Subcutaneous adipose tissue (tissue), 4 donors: ENCODE data around the gene CENPV. TPM values are rescaled to one million over a fixed set of nuclear protein-coding genes. Genes with fewer than 3 reads are reported as not detected.

Experiments used
- total RNA-seq, 4 donors: library from RNA; depleted of rRNA; stranded (reverse); fragments of >200 nt; gene quantifications; one replicate each; pipeline ENCODE4 v1.1.0, GENCODE V29; 2016
- TF ChIP-seq, protein P1 (sequence below): fragments of 450-650 bp; IDR thresholded peaks from one replicate; pipeline ENCODE4 v1.5.1; 2016; ENCODE audit warnings: low read depth, mild to moderate bottlenecking, control low read depth, antibody characterized with exemption, moderate library complexity

CENPV gene
- total RNA-seq, 4 donors from 2014 or later, result 1.8 to 14.7 (median 9.3) TPM

GRCh38 chr17:16339402-16339801 is 13.9 kb downstream of the CENPV start:
- TF ChIP-seq, protein P1, sequence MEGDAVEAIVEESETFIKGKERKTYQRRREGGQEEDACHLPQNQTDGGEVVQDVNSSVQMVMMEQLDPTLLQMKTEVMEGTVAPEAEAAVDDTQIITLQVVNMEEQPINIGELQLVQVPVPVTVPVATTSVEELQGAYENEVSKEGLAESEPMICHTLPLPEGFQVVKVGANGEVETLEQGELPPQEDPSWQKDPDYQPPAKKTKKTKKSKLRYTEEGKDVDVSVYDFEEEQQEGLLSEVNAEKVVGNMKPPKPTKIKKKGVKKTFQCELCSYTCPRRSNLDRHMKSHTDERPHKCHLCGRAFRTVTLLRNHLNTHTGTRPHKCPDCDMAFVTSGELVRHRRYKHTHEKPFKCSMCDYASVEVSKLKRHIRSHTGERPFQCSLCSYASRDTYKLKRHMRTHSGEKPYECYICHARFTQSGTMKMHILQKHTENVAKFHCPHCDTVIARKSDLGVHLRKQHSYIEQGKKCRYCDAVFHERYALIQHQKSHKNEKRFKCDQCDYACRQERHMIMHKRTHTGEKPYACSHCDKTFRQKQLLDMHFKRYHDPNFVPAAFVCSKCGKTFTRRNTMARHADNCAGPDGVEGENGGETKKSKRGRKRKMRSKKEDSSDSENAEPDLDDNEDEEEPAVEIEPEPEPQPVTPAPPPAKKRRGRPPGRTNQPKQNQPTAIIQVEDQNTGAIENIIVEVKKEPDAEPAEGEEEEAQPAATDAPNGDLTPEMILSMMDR, result no peak

DNA sequence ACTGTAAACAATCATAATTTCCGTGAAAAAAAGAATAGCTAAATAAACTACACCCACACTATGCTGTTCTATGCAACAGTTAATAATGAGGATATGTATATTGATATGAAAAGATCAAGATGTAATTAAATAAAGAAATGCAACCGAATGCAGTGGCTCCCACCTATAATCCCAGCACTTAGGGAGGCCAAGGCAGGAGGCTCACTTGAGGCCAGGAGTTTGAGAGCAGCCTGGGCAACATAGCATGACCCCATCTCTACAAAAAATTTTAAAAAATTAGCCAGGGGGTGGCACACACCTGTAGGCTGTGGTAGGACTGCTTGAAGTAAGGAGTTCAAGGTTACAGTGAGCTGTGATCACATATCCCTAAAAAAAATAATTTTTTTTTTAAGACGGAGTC is 14.9 kb downstream of the CENPV start:
- TF ChIP-seq, protein P1, result no peak

- TF ChIP-seq, protein P1, result no peak
These were observed 23.6 kb downstream of the CENPV start for GRCh38 chr17:16329519-16330271.

- TF ChIP-seq, protein P1, result no peak
These were observed 24.3 kb downstream of the CENPV start for GRCh38 chr17:16328997-16329396.

DNA sequence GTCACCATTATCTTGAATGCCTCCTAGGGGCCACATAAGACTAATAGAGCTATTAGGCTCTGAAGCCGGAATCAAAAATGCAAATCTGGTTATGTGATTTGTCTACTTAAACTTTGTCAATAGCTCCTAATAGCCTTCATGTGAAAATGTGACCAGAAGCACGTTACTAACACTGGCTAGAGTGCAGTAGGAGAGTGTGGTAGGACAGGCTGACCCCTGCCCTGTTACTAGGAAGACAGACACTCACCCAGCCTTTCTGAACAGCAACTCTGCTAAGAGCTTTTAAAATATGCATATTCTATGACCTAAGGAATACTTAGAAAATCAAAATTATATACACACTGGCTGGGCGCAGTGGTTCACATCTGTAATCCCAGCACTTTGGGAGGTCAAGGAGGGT is 26.3 kb downstream of the CENPV start:
- TF ChIP-seq, protein P1, result no peak

DNA sequence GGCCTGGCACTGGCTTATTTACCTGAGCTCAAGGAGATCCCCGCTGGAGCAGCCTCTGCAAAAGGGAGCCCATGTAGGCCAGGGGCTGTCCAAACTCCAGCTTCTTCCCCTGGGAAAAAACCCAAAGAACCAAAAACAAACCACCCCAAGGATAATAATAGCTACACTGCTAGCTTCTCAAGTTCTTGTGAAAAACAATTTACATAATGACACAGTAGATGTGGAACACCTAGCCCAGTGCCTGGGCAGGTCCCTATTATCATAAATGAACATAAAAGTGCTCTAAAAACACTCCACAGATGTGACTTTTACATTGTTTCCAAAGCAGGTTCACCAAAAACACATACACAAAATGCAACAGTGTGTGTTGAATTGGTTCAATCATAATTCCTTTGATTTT is 27.3 kb downstream of the CENPV start:
- TF ChIP-seq, protein P1, result no peak

DNA sequence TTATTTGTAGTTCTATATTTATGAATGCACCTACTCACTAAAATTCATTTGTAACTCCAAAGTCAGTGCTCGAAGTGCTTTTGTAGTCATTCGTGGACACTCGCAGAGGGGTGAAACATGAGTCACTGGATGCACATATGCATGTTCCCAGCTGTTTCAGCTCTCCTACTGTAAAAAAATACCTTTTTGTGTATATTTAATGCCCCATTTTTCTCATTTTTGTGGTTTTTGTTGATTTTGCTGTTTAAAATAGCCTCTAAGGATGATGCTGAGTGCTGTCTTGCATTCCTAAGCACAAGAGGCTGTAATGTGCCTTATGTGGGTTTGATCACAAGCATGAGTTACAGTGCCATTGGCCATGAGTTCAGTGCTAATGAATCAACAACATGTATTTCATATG is 30.6 kb downstream of the CENPV start:
- TF ChIP-seq, protein P1, result no peak
